HepG2 (cell line): ENCODE data around the gene CGB5. TPM values are rescaled to one million over a fixed set of nuclear protein-coding genes. Genes with fewer than 3 reads are reported as not detected.

Experiments
- ATAC-seq: fragments of 200-7000 bp; cut with Tn5 transposase; 3 replicates; pipeline ENCODE4 v1.9.1; 2020; ENCODE audit warnings: mild to moderate bottlenecking, moderate library complexity
- BruUV-seq: library from RNA; stranded (reverse); fragments of 400-500 nt; replicated peaks from 2 replicates; lab custom pipeline; 2021; lab: Mats Ljungman, UMichigan
- CTCF ChIA-PET: fragments of 300-600 bp; formaldehyde crosslinking; extraction: SDS; loops from one replicate; lab custom pipeline; 2021; ENCODE audit warnings: low total read pairs, inconsistent platforms, low intra/inter-chr PET ratio; lab: Yijun Ruan, JAX
- POLR2A ChIA-PET: fragments of 350-600 bp; sonication (Branson Sonifier 250); formaldehyde crosslinking; loops from one replicate; lab custom pipeline; 2020; ENCODE audit warnings: antibody characterized with exemption, inconsistent platforms; lab: Yijun Ruan, JAX
- DNase-seq: peaks from one replicate; pipeline ENCODE4 v3.0.0-alpha.2; 2015; ENCODE audit warnings: low spot score
- FAIRE-seq: peaks from 3 replicates; lab custom pipeline; 2011; peaks lifted over from hg19 to GRCh38; lab: Jason Lieb, UNC
- H2AFZ ChIP-seq: one replicate; pipeline ENCODE4 v1.6.1; 2011; ENCODE audit warnings: low read length, inconsistent platforms
- H3K27ac ChIP-seq: fragments of 300-600 bp; 3 replicates; pipeline ENCODE4 v1.8.0; 2011; ENCODE audit warnings: mixed run types, mild to moderate bottlenecking, mixed read lengths, low read length, inconsistent platforms; ENCODE audit not compliant: insufficient read depth; ENCODE audit errors: extremely low read length
- H3K27me3 ChIP-seq, 2 experiments: fragments of 200-600 bp in 1 of 2; 2 replicates in 1 of 2; 3 replicates in 1 of 2; pipeline versions ENCODE4 v1.6.0 to v1.8.0; 2011; ENCODE audit warnings: low read length in 2 of 2, mild to moderate bottlenecking in 2 of 2, moderate library complexity in 2 of 2, inconsistent platforms in 1 of 2; ENCODE audit not compliant: insufficient read depth in 2 of 2, control insufficient read depth in 1 of 2
- H3K36me3 ChIP-seq, 2 experiments: fragments of 200-600 bp in 1 of 2; replicated peaks in 1 of 2; 2 replicates in 1 of 2; 3 replicates in 1 of 2; pipeline versions ENCODE4 v1.5.1 to v1.8.0; 2011; ENCODE audit warnings: low read length in 2 of 2, inconsistent platforms in 1 of 2; ENCODE audit not compliant: insufficient read depth in 2 of 2, control insufficient read depth in 1 of 2
- H3K4me1 ChIP-seq: 2 replicates; pipeline ENCODE4 v1.5.1; 2012; ENCODE audit warnings: low read length, inconsistent platforms; ENCODE audit not compliant: insufficient read depth
- H3K4me2 ChIP-seq: 2 replicates; pipeline ENCODE4 v1.6.0; 2011; ENCODE audit warnings: low read depth, low read length, inconsistent platforms
- H3K4me3 ChIP-seq, 3 experiments: fragments of 200-600 bp in 1 of 3; sonication (generic), shearing (Covaris generic) in 1 of 3; replicated peaks in 1 of 3; 2 replicates each; pipeline ENCODE4 v1.5.1; 2011 to 2016; ENCODE audit warnings: low read length in 3 of 3, inconsistent platforms in 2 of 3, low read depth in 2 of 3, mild to moderate bottlenecking in 2 of 3, control low read depth in 1 of 3, mixed read lengths in 1 of 3; ENCODE audit not compliant: insufficient read depth in 1 of 3
- H3K79me2 ChIP-seq: one replicate; pipeline ENCODE4 v1.6.1; 2011; ENCODE audit warnings: low read length, inconsistent platforms; ENCODE audit not compliant: insufficient read depth
- H3K9ac ChIP-seq: 2 replicates; pipeline ENCODE4 v1.6.0; 2011; ENCODE audit warnings: mild to moderate bottlenecking, low read depth, low read length, inconsistent platforms; ENCODE audit not compliant: insufficient read depth
- H3K9me3 ChIP-seq: 2 replicates; pipeline ENCODE4 v1.5.1; 2012; ENCODE audit warnings: mild to moderate bottlenecking, low read length
- H4K20me1 ChIP-seq: 2 replicates; pipeline ENCODE4 v1.6.0; 2011; ENCODE audit warnings: inconsistent platforms, mild to moderate bottlenecking, low read length, moderate library complexity; ENCODE audit not compliant: insufficient read depth
- ETV5 ChIP-seq: IDR thresholded peaks from 2 replicates; pipeline ENCODE4 v1.6.1; 2018; ENCODE audit warnings: missing biosample characterization, missing genetic modification reagents, inconsistent platforms, borderline replicate concordance
- GATA4 ChIP-seq: sonication (generic); IDR thresholded peaks from 2 replicates; pipeline ENCODE4 v1.6.1; 2016; ENCODE audit warnings: antibody characterized with exemption, low read depth, borderline replicate concordance
- JUND ChIP-seq: sonication (generic); formaldehyde crosslinking; IDR thresholded peaks from 2 replicates; pipeline ENCODE4 v1.8.0; 2022; ENCODE audit warnings: mild to moderate bottlenecking, missing genetic modification reagents
- KAT7 ChIP-seq: IDR thresholded peaks from 2 replicates; pipeline ENCODE4 v1.6.1; 2018; ENCODE audit warnings: borderline replicate concordance, missing compliant biosample characterization
- KDM5B ChIP-seq: sonication (generic); formaldehyde crosslinking; IDR thresholded peaks from 2 replicates; pipeline ENCODE4 v1.4.0; 2020; ENCODE audit warnings: missing genetic modification reagents, mild to moderate bottlenecking, borderline replicate concordance
- NONO ChIP-seq, 2 experiments: fragments of 450-650 bp in 1 of 2; sonication (generic) in 1 of 2; formaldehyde crosslinking in 1 of 2; IDR thresholded peaks in 1 of 2; conservative IDR thresholded peaks in 1 of 2; 2 replicates each; pipeline versions ENCODE4 v1.6.1 to v1.8.0; 2017 to 2022; ENCODE audit warnings: mild to moderate bottlenecking in 1 of 2, missing genetic modification reagents in 1 of 2, moderate library complexity in 1 of 2
- ZMYM2 ChIP-seq: sonication (generic); formaldehyde crosslinking; IDR thresholded peaks from 2 replicates; pipeline ENCODE4 v1.8.0; 2022; ENCODE audit warnings: mild to moderate bottlenecking, missing genetic modification reagents
- ZNF775 ChIP-seq: sonication (generic); formaldehyde crosslinking; IDR thresholded peaks from 2 replicates; pipeline ENCODE4 v1.4.0; 2020; ENCODE audit warnings: missing genetic modification reagents, mild to moderate bottlenecking, moderate library complexity, borderline replicate concordance
- WGBS: methylation state at CpG from one replicate; pipeline ENCODE4 v1.1.6; 2017; ENCODE audit warnings: low lambda C conversion rate; 5-methylcytosine and 5-hydroxymethylcytosine counted together
- in situ Hi-C: cut with HindIII; loops from 2 replicates; pipeline ENCODE4 v1.10.0; 2017; ENCODE audit warnings: low pct_unique_long_range_greater_than_20kb; ENCODE audit not compliant: extremely low pct_ligation_motif_present
- intact Hi-C: fragments of 100-400 bp; cut with micrococcal nuclease; formaldehyde crosslinking; loops from one replicate; pipeline ENCODE4 v1.10.0; 2022; ENCODE audit not compliant: unreplicated experiment
- polyA plus RNA-seq, 8 experiments: library from polyadenylated mRNA; depleted of rRNA in 3 of 8; stranded (reverse) in 7 of 8; unstranded in 1 of 8; fragments of >200 nt; fragmentation: Illumina TruSeq in 4 of 8; extraction: Trizol in 4 of 8; gene quantifications; 2 replicates each; pipeline versions ENCODE4 v1.2.1 to v1.2.3, GENCODE V29; 2011 to 2016; ENCODE audit warnings: low read depth in 4 of 8, missing spikeins in 1 of 8, mixed read lengths in 1 of 8; ENCODE audit not compliant: insufficient read depth in 1 of 8
- total RNA-seq, 5 experiments: library from RNA; depleted of rRNA; stranded (reverse); fragments of >200 nt; fragmentation: Illumina TruSeq; extraction: Trizol; gene quantifications; 2 replicates each; pipeline ENCODE4 v1.2.3, GENCODE V29; 2016; ENCODE audit warnings: low read depth in 1 of 5
- TF ChIP-seq, protein P1 (sequence below): IDR thresholded peaks from 2 replicates; pipeline ENCODE4 v1.6.1; 2016; ENCODE audit warnings: low read depth, borderline replicate concordance
- TF ChIP-seq, protein P2 (sequence below): sonication (generic); formaldehyde crosslinking; conservative IDR thresholded peaks from 2 replicates; pipeline ENCODE4 v1.4.0; 2020; ENCODE audit warnings: missing genetic modification reagents
- TF ChIP-seq, protein P3 (sequence below): IDR thresholded peaks from 2 replicates; pipeline ENCODE4 v1.6.1; 2016; ENCODE audit warnings: missing compliant biosample characterization, missing genetic modification reagents, borderline replicate concordance
- TF ChIP-seq, protein P4 (sequence below): sonication (generic); formaldehyde crosslinking; IDR thresholded peaks from 2 replicates; pipeline ENCODE4 v1.4.0; 2020; ENCODE audit warnings: missing genetic modification reagents
- TF ChIP-seq, protein P5 (sequence below): sonication (generic); formaldehyde crosslinking; IDR thresholded peaks from 2 replicates; pipeline ENCODE4 v1.4.0; 2020; ENCODE audit warnings: low read depth, mild to moderate bottlenecking, missing genetic modification reagents
- TF ChIP-seq, protein P6 (sequence below): sonication (generic); formaldehyde crosslinking; IDR thresholded peaks from 2 replicates; pipeline ENCODE4 v1.4.0; 2020; ENCODE audit warnings: missing genetic modification reagents, borderline replicate concordance

The CGB5 gene
- total and polyA plus RNA-seq, 2 of the 13 experiments (the other 11 are each of a cell fraction or from before 2014, with no cell fraction given): not detected

DNA sequence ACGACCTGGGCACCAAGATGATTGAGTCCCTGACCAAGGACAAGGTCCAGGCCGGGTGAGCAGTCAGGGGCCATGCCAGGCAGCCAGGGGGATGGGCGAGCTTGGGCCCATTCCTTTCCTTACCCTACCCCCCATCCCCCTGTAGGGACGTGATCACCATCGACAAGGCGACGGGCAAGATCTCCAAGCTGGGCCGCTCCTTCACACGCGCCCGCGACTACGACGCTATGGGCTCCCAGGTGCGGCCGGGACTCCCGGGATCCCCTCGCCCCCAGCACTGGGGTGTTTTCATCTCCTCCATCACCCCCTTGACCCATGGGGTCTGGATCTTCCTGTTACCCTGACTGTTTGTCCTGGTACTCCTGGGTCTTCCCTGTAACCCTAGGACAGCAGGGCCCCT lies 33.8 kb upstream of the CGB5 start (continued):
- TF ChIP-seq GATA4 (no peak), ETV5 (CRISPR knock-in tag) (no peak)
- TF ChIP-seq, protein P1, sequence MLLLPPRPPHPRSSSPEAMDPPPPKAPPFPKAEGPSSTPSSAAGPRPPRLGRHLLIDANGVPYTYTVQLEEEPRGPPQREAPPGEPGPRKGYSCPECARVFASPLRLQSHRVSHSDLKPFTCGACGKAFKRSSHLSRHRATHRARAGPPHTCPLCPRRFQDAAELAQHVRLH (CRISPR knock-in tag): no peak

DNA sequence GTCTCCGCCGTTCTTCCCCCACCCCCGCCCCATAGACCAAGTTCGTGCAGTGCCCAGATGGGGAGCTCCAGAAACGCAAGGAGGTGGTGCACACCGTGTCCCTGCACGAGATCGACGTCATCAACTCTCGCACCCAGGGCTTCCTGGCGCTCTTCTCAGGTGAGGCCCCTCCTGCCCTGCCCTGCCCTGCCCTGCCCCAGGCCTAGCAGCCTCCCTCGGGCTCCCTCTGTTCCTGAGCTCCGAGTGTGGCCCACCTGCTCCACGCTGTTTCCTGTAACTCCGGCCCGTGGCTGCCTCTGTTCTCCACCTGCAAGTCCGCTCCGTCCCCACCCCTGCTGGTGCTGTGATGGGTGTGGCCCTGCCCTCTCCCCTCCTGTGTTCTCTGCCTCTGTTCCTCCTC lies 33.2 kb upstream of the CGB5 start:
- no peaks in the 10 kb centered on the region for H4K20me1 ChIP-seq
- no peak overlapping the region for H2AFZ ChIP-seq
- intact Hi-C loops (no loop called here), in situ Hi-C loops (no loop called here)
- no peak overlapping the region for H3K27ac ChIP-seq
- ChIA-PET POLR2A (no interaction called here), CTCF (no interaction called here)
- no peaks in the 10 kb centered on the region for H3K9me3 ChIP-seq
- 95% methylated on average over 17 of the region's 18 CpGs for WGBS
- H3K4me2 ChIP-seq: no peak overlapping the region
- DNase-seq: no peak
- no peaks in the 10 kb centered on the region for H3K79me2 ChIP-seq
- peaks cover 21 to 66% of the 10 kb centered on the region in 2 experiments; a peak in 4 of 5 replicates for H3K36me3 ChIP-seq
- H3K4me1 ChIP-seq: no peaks in the 10 kb centered on the region
- TF ChIP-seq NONO (IDR thresholded peaks at IDR 0.05) (no peak), NONO (CRISPR knock-in tag; conservative IDR thresholded peaks at IDR 0.05) (no peak), ZNF775 (CRISPR knock-in tag) (no peak), ZMYM2 (CRISPR knock-in tag) (no peak), JUND (CRISPR knock-in tag) (no peak), KAT7 (CRISPR knock-in tag) (no peak), KDM5B (CRISPR knock-in tag) (no peak)
- TF ChIP-seq, protein P2, sequence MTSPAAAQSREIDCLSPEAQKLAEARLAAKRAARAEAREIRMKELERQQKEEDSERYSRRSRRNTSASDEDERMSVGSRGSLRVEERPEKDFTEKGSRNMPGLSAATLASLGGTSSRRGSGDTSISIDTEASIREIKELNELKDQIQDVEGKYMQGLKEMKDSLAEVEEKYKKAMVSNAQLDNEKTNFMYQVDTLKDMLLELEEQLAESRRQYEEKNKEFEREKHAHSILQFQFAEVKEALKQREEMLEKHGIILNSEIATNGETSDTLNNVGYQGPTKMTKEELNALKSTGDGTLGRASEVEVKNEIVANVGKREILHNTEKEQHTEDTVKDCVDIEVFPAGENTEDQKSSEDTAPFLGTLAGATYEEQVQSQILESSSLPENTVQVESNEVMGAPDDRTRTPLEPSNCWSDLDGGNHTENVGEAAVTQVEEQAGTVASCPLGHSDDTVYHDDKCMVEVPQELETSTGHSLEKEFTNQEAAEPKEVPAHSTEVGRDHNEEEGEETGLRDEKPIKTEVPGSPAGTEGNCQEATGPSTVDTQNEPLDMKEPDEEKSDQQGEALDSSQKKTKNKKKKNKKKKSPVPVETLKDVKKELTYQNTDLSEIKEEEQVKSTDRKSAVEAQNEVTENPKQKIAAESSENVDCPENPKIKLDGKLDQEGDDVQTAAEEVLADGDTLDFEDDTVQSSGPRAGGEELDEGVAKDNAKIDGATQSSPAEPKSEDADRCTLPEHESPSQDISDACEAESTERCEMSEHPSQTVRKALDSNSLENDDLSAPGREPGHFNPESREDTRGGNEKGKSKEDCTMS (CRISPR knock-in tag): no peak
- TF ChIP-seq, protein P3, sequence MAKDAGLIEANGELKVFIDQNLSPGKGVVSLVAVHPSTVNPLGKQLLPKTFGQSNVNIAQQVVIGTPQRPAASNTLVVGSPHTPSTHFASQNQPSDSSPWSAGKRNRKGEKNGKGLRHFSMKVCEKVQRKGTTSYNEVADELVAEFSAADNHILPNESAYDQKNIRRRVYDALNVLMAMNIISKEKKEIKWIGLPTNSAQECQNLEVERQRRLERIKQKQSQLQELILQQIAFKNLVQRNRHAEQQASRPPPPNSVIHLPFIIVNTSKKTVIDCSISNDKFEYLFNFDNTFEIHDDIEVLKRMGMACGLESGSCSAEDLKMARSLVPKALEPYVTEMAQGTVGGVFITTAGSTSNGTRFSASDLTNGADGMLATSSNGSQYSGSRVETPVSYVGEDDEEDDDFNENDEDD: no peak
- TF ChIP-seq, protein P4, sequence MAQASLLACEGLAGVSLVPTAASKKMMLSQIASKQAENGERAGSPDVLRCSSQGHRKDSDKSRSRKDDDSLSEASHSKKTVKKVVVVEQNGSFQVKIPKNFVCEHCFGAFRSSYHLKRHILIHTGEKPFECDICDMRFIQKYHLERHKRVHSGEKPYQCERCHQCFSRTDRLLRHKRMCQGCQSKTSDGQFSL (CRISPR knock-in tag): no peak
- TF ChIP-seq, protein P5, sequence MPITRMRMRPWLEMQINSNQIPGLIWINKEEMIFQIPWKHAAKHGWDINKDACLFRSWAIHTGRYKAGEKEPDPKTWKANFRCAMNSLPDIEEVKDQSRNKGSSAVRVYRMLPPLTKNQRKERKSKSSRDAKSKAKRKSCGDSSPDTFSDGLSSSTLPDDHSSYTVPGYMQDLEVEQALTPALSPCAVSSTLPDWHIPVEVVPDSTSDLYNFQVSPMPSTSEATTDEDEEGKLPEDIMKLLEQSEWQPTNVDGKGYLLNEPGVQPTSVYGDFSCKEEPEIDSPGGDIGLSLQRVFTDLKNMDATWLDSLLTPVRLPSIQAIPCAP (CRISPR knock-in tag): no peak
- TF ChIP-seq, protein P6, sequence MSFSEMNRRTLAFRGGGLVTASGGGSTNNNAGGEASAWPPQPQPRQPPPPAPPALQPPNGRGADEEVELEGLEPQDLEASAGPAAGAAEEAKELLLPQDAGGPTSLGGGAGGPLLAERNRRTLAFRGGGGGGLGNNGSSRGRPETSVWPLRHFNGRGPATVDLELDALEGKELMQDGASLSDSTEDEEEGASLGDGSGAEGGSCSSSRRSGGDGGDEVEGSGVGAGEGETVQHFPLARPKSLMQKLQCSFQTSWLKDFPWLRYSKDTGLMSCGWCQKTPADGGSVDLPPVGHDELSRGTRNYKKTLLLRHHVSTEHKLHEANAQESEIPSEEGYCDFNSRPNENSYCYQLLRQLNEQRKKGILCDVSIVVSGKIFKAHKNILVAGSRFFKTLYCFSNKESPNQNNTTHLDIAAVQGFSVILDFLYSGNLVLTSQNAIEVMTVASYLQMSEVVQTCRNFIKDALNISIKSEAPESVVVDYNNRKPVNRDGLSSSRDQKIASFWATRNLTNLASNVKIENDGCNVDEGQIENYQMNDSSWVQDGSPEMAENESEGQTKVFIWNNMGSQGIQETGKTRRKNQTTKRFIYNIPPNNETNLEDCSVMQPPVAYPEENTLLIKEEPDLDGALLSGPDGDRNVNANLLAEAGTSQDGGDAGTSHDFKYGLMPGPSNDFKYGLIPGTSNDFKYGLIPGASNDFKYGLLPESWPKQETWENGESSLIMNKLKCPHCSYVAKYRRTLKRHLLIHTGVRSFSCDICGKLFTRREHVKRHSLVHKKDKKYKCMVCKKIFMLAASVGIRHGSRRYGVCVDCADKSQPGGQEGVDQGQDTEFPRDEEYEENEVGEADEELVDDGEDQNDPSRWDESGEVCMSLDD (CRISPR knock-in tag): no peak
- no TSS peak for BruUV-seq
- H3K27me3 ChIP-seq: no peaks in the 10 kb centered on the region
- H3K4me3 ChIP-seq: no peak overlapping the region
- H3K9ac ChIP-seq: no peak overlapping the region
- no peak for FAIRE-seq
- no peak for ATAC-seq
